ENCODE data around the gene C9orf50.

C9orf50 gene

GRCh38 chr9:129614932-129615331, 6.0 kb downstream of the C9orf50 start:
- DNase-seq (ENCODE audit: low read depth) = no peak
- TF ChIP-seq, protein P1, sequence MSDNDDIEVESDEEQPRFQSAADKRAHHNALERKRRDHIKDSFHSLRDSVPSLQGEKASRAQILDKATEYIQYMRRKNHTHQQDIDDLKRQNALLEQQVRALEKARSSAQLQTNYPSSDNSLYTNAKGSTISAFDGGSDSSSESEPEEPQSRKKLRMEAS (IDR thresholded peaks at IDR 0.05; ENCODE audit: low read depth, low read length) = no peak
- TF ChIP-seq POLR2A (IDR thresholded peaks at IDR 0.05; ENCODE audit: extremely low read depth, insufficient read length) (no peak), MYC (IDR thresholded peaks at IDR 0.05; ENCODE audit: low read depth, low read length) (no peak)
- TF ChIP-seq, protein P2, sequence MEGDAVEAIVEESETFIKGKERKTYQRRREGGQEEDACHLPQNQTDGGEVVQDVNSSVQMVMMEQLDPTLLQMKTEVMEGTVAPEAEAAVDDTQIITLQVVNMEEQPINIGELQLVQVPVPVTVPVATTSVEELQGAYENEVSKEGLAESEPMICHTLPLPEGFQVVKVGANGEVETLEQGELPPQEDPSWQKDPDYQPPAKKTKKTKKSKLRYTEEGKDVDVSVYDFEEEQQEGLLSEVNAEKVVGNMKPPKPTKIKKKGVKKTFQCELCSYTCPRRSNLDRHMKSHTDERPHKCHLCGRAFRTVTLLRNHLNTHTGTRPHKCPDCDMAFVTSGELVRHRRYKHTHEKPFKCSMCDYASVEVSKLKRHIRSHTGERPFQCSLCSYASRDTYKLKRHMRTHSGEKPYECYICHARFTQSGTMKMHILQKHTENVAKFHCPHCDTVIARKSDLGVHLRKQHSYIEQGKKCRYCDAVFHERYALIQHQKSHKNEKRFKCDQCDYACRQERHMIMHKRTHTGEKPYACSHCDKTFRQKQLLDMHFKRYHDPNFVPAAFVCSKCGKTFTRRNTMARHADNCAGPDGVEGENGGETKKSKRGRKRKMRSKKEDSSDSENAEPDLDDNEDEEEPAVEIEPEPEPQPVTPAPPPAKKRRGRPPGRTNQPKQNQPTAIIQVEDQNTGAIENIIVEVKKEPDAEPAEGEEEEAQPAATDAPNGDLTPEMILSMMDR (IDR thresholded peaks at IDR 0.05; ENCODE audit: low read depth, low read length) = no peak
- H3K4me3 ChIP-seq (ENCODE audit: low read depth, low read length) = no peak overlapping the region

DNA sequence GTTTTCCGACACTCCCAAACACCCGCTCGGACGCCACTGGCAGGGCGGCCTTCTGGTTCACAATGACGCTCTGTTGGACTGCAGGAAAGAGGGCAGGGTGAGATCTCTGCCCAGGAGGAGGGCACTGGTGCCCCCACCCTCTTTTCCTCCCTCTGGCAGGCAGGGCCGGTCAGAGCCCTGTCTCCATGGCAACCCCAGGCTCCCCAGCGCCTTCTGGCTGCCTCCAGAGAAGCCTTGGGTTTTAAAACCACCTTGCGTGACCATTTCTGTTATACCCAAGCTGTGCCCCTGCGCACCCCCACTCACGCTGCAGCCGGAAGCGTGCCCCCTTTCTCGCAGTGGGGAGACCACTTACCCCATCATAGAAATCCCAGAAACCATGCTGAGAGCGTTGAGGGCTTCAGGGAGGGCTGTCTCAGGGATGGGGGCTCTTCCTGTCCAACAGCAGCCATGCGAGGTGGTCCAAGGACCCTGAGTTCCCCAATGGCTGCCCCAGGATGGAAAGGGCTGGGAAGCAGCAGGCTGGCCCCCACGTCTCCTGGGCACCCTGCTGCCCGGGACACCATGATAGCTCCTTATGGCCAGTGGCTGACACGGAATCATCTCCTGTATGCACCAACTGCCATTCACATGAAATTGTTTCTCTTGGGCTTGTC, 7.3 kb downstream of the C9orf50 start:
- no peak for TF ChIP-seq POLR2A (IDR thresholded peaks at IDR 0.05; ENCODE audit: extremely low read depth, insufficient read length)
- no peak for TF ChIP-seq MYC (IDR thresholded peaks at IDR 0.05; ENCODE audit: low read depth, low read length)
- TF ChIP-seq, protein P1 (IDR thresholded peaks at IDR 0.05; ENCODE audit: low read depth, low read length) = no peak
- TF ChIP-seq, protein P2 (IDR thresholded peaks at IDR 0.05; ENCODE audit: low read depth, low read length) = no peak
- no peak for DNase-seq (ENCODE audit: low read depth)
- no peak overlapping the region for H3K4me3 ChIP-seq (ENCODE audit: low read depth, low read length)

- no peak overlapping the region for H3K4me3 ChIP-seq (ENCODE audit: low read depth, low read length)
- TF ChIP-seq POLR2A (IDR thresholded peaks at IDR 0.05; ENCODE audit: extremely low read depth, insufficient read length) (no peak), MYC (IDR thresholded peaks at IDR 0.05; ENCODE audit: low read depth, low read length) (no peak)
- TF ChIP-seq, protein P1 (IDR thresholded peaks at IDR 0.05; ENCODE audit: low read depth, low read length) = no peak
- TF ChIP-seq, protein P2 (IDR thresholded peaks at IDR 0.05; ENCODE audit: low read depth, low read length) = no peak
- DNase-seq (ENCODE audit: low read depth) = no peak
These were observed 7.9 kb downstream of the C9orf50 start for GRCh38 chr9:129612815-129613519.

GRCh38 chr9:129612123-129612522, 8.8 kb downstream of the C9orf50 start:
- no peak for DNase-seq (ENCODE audit: low read depth)
- TF ChIP-seq POLR2A (IDR thresholded peaks at IDR 0.05; ENCODE audit: extremely low read depth, insufficient read length) (no peak), MYC (IDR thresholded peaks at IDR 0.05; ENCODE audit: low read depth, low read length) (no peak)
- TF ChIP-seq, protein P2 (IDR thresholded peaks at IDR 0.05; ENCODE audit: low read depth, low read length) = no peak
- TF ChIP-seq, protein P1 (IDR thresholded peaks at IDR 0.05; ENCODE audit: low read depth, low read length) = no peak
- H3K4me3 ChIP-seq (ENCODE audit: low read depth, low read length) = no peak overlapping the region

GRCh38 chr9:129611307-129611800, 9.5 kb downstream of the C9orf50 start:
- TF ChIP-seq, protein P1 (IDR thresholded peaks at IDR 0.05; ENCODE audit: low read depth, low read length) = no peak
- TF ChIP-seq, protein P2 (IDR thresholded peaks at IDR 0.05; ENCODE audit: low read depth, low read length) = no peak
- TF ChIP-seq MYC (IDR thresholded peaks at IDR 0.05; ENCODE audit: low read depth, low read length) = no peak
- DNase-seq (ENCODE audit: low read depth) = no peak
- no peak overlapping the region for H3K4me3 ChIP-seq (ENCODE audit: low read depth, low read length)

Measured in NB4 (cell line).